Ecto neural progenitor cell (in vitro differentiated cells): ENCODE results near the gene DPEP3.

Experiments
- DNase-seq: peaks from one replicate; pipeline ENCODE4 v3.0.0-alpha.2; 2018; ENCODE audit warnings: low spot score

DPEP3 gene

DNA sequence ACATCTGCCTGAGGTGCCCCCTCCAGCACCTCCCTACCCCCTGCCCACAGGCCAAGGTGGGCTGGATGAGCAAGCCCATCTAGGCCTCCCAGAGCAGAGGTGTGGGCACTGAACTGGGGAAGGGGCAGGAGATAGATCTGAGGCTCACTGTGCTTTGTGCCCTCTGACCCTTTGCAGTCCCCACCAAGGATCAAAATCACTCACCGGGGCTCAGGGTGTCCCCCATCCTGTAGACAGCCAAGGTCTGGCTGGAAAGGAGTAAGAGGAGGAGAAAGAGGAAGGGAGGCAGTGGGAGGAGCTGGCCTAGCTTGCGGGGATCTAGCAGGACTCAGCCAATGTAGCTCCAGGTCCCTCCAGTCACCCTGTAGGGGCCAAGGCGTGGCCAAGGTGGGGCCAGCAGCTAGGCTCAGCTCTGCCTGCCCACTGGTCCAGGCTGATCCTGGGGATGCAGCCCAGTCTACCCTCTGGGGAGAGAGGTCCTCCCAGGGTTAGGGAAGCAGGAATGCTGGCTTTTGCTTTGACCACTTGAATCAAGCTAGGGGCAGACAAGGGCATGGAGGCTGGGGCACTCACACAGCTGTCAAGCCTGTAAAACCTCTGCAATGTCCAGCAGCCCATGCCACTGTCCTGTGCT lies 13.6 kb downstream of the DPEP3 start:
- no peak for DNase-seq

DNA sequence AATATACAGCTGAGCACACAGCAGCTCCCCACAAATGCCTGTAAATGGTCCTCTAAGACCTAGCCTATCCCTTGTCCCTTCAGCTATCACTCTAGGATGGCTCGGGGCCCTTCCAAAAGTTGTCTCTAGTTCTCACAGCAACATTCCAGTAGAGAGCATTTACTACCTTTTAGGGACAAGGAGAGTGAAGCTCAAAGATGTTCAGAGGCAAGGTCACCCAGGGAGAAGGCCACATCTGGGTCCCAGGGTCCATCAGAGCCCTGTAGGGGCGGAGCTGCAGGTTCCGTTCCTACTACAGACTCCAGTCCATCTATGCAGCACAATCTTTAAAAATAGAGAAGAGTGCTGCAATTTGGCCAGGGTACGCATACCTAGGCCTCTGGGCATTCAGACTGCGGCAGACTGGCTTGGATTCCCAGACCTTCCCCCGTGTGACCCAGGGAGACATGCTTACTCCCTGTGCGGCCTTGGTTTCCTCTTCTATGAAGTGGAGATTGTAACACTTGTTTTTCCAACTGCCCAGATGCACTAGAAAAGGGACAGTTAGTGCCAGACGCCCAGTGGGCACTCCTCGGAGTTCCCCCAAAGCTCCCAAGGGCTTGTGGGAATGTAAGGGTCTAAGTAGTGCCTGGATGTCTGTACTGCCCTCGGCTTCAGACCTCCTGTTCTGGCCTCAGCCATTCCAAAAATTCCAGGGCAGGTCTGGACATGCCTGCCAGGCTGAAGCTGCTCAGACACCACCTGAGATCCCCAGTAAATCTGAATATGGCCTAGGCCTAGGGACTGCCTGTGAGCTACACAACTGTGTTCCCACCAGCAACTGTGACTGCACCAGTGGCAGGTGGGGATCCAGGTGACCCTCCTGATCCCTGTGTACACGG lies 14.4 kb downstream of the DPEP3 start:
- no peak for DNase-seq

DNA sequence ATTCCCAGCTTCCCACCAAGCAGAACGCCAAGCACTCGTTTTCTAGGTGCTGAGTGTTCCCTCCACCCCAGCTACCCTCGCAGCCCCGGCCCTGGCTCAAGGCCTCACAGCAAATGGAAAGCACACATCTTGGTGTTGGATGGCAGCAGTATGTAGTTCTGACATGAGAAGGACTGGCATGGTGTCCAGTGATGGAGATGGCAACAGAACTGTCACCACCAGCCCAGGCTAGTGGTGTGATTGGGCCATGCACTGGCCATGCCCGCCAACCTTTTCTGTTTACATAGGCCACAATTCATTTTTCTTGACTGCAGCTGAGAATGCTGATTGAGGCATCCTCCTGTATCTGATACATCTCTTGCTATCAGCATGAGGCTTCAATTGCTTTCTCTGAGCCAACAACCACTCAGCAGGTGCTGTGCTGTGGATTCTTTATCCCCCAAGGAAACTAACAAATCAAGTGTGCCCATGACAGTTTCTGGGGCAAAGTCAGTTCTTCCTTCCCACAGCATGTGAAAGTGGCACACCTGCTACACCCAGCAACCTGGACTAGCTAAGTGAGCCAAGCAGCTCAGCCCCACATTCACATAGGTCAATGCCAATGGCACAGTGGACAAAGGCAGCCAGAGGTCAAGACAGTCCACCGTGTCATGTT lies 15.7 kb downstream of the DPEP3 start:
- no peak for DNase-seq

DNA sequence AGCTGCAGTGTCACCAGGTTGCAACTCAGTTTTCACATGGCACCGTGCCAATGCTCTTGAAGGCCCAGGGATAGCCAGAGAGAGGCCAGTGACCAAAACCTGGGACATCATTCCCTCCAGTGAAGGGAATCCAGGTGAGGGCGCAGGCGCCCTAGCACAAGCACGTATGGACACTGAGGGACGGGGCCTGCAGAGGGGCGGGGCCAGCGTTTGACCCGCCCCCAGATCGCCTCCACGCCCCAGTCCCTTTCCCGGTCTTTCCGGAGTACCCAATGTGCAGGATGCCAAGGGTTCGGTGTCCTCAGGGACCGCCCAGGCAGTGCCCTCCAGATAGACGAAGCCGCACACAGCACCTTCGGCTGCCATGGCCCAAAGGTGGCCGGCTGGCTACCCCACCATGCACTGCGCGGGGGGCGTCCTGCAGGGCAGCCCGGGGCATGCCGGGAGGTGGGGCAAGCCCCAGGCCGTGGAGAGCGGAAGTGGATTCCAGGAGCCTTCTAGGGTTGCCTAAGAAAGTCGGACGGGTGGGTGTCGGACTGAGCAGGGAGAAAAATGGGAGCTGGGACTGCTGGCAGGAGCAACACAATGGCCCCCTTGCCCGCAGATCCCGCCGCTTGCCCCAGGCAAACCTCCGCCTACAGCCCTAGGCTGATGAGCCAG lies 16.5 kb downstream of the DPEP3 start:
- no peak for DNase-seq

DNA sequence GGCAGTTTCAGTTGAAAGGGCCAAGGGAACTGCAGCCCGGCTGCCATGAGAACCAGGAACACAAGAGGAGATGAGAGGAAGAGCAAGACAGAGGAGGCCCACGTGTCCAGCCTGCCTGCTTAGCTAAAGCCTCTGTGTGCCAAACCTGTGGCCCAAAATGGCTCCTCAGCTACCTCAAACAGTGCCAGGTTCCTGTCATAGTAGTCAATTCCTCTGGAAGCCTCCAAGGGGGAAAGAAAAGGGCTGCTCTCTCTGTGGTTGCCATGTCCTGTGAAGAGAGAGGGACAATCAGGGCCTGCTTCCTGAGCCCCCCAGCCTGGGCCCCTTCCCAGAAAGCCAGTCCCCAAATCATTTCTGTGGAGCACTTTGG lies 17.0 kb downstream of the DPEP3 start:
- no peak for DNase-seq

DNA sequence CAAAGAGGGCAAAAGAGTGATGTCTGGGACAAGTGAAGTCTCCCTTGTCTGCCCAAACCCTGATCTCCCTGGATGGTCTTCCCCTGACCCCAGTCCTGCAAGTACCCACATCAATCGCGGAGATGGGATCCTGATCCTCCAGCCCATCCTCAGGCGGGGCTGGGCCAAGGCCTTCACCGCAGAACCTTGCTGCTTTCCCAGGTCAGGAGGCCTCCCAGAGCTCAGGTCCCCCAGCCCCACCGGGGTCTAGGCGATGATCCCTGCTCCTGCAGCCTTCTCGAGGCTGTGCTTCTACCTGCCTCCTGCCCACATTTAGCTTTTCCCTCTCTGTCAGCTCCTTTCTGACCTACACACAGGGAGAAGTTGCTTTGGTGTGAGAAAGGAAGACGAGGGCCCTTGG lies 18.2 kb downstream of the DPEP3 start:
- DNase-seq = no peak

DNA sequence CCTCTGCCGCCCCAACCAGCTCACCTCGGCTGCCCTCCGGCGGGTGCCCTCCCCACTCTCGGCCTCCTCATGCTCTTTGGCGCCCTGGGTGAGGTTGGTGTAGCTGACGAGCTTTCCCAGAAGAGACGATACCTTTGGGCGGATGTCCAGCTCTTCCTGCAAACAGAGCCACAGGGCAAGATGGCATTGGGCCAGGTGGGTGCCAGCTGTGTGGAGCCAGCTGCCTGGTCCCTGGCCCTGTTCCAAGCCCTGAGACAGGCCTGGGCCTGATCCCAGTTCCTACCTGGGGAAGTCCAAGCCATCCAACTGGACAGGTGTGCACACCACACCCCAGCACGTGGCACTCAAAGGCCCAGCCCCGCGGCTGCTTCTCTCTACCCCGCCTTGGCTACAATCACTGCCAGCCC lies 18.7 kb downstream of the DPEP3 start:
- no peak for DNase-seq

DNA sequence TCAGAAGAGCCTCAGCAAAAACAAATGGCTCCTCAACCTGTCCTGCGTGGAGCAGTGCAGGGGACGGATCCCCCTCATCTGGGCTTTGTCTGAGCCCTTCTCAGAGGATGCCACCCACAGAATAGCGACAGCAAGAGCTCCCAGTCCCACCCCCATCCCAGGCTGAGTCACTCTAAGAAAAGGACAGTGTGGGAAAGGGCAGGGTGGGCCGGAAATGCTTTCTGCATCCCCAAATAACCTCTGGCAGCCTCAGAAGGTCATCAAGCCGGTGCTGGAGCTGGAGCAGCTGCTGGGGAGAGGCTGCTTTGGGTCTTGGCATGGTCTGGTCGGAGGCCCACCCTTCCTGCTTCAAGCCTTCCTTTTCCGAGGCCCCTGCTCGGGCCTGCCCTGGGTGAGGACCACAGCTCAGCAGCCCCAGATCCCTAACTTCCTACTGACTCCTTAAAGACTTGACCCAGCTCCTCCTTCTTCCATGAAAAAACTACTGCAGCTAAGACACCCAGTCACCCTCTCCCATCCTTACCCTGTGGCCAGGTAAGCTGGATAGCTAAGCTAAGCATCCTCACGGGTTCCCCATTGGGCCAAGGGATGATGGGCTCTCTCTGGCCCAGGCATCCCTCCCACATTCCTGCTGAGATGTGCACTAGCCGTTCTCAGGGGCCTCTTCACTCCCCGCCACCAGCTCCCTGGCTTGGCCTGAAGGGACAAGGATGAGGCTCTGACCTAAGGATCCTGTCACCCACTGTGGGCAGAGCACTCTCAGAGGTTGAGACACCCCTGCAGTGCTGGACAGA lies 20.6 kb downstream of the DPEP3 start:
- no peak for DNase-seq

DNA sequence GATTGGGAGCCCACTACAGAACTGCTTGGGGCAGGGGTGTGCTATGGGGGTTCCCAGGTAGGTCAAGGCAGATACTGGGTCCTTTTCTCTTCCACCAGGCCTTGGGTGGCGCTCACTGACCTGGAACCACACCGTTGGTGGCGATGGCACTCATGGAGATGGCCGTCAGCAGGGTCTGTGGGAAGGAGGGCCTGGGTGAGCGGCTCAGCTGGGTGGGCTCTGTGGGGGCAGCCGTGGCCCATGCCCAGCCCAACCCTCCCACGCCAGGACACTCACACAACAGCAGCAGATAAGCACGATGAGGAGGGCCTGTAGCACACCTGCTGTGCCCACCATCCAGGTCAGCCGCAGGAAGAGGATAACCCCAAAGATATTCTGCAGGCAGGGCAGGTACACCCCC lies 22.7 kb downstream of the DPEP3 start:
- DNase-seq = no peak

DNA sequence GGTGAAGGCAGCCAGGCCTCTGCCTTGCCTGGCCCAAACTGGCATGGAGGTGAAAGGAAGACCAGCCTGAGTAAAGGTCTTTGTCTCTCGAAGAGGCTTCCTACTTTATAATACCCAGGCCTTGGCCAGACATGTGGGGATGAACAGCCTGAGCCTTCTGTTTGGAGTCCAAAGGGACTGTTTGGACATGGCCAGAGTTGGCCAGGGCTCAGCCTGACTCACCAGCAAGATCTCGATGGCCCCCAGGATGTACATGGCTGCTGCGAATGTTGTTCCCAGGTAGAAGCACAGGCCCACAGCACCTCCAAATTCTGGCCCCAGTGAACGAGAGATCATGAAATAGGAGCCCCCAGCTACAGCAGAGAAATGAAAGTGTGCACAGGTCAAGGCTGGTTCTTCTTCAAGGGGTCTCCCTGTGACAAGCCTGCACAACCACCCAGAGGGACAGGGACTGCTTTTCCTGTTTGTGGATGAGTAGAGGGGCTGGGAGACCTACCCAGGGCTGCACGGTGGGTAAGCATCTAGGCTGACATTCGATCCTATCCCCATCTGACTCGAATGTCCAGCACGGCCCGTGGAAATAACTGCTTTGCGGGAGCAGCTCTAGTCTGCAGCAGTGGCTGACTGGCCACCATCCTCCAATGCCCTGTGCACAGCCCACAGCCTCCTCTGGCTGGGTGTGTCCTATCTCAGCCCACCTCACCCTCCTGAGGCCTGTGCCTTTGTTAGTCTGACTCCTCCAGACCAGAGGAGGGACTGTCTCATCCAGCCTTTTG lies 25.7 kb downstream of the DPEP3 start:
- no peak for DNase-seq

DNA sequence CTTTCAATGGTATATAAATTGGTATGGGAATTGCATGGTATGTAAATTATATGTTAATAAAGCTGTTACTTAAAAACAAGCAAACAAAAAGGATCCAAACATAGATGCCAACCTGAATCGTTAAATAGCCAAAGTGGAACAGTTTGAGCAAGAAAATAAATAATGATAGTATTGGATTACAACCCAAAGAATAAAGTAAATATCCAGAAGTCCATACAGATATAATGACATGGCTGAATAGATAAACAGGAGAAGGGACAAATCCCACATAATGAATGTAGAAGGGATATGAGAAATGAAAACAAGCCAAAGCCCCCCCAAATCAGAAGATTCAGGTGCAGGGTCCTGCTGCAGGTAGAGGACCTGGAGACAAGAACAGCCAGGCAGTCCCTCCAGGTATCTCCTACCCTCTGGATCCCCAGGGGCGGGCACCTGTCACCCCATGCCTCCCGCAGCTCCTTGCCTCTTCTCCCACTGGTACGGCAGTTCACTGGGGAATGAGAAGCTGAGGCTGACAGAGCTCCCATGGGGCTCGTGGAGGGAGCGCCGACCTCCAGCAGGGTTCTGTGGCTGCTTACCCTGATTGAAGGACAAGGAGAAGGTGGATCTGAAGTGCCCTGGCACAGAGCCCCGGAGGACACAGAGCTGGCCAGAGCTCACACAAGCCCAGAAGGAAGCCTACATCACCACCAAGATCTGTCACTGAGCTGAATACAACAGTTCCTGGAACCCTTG lies 26.5 kb downstream of the DPEP3 start:
- no peak for DNase-seq

DNA sequence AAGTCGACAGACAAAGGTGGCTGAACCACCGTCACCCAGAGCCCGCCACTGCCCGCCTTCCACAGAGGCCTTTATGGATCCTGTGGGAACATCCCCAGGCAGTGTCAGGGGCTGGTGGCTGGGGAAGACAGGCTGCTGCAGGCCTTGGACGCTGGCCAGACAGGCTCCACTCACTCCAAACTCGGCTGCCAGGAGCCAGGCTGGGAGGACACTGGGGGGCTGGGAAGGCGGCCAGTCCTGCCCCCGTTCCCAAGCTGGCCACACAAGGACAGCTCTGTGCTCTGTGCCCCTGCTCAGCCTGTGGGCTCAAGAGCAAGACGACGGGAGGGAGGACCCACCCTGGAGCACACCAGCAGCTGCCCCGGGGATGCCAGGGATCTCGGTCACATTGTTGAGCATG lies 28.8 kb downstream of the DPEP3 start:
- no peak for DNase-seq

DNA sequence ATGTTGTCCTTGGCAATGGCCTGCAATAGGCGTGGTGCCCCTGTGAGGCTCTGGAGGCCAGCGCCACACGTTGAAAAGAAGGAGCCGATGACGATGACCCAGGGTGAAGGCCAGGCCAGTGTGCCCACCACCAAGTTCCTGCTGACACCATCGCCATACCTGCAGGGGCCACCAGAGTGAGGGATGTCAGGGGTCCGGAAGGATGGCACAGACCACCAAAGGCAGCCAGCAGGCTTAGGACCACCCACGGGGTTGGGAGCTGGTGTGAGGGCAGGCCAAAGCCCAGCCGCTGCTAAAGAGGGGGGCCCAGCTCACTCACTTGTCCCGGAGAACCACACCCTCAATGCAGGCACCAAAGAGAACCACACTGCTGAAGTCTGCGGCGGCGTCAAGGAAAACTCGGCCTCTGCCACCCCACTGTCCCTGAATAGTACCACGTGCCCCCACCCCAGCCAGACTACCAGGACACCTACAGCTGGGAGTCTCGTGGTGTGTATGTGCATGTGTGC lies 29.9 kb downstream of the DPEP3 start:
- no peak for DNase-seq

DNA sequence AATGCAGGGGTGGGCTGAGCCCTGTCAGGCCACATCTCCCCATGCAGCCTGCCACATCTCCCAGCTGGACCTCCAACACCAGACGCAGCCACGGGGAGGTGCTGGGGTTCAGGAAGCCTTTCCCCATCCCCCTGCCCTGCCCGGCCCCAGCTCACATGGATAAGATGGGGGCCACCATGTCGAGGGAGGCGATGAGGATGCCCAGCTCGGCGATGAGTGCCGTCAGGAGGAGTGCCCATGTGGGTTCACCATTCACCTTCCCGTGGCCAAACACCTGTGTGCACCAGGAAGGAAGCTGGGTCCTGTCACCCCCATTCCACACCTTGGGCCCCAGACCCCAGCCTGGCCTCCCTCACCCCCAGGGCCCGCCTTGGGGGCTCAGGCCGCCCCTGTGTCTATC lies 30.7 kb downstream of the DPEP3 start:
- DNase-seq = no peak

DNA sequence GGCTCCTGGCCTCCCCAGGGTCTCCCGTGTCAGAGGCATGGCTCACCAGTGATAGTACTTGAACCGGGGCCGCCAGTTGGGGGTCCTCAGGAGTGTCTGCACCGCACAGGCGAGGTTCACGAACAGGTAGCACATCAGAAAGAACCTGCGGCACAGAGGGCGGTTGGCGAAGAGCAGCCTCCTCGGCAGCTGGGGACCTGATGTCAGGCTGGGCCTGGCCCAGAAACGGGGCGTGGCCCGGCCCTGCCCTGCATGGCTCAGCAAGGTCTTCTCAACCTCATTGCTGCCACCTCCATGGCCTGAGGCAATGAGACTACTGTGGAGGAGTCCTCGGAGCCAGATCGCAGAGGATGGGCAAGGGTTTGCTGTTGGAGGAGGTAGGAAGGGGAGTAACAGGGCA lies 32.3 kb downstream of the DPEP3 start:
- no peak for DNase-seq

DNA sequence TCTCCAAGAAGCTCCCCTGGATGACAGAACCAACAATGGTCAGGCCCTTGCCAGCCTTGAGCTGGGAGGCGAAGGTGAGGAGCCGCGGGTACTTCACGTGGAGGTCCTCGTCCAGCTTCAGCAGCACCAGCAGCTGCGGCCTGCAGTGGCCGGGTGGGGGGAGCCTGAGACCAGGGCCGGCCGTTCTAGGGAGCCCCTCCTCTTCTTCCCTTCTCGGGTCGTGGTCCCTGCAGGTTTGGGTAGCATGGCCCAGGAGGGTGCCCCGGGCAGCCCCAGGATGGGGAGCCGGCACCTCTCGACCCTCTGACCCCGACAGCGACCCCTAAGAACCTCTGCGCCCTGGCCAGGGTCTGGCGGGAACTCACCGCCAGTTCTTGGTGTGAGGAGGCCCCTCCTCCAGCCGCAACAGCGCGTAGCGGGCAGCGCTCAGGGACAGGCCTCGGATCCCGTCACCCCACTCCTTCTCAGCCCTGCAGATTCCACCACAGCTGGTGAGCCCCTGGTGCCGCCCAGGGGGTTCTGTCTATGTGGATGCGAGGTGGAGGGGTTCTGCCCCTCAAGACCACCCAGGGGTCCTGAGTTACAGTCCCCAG lies 33.2 kb downstream of the DPEP3 start:
- no peak for DNase-seq

DNA sequence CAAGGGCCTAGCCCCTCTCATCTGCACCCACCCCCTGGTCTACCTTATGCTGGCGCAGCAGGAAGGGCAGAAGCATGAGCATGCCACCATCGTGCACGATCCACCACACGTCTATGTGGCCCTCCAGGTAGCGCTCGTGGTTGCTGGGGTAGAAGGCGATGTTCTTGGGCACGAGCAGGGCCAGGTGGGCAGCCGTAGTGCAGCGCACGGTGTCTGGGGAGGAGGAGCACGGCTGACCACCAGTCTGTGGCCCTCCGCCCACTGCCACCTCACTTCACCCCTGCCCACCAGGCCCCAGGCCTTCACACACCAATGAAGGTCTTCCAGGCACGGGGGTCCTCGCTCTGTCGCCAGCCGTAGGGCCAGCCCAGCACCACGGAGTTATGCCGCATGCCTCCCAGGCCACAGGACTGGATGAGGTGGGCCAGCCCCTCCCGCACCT lies 34.1 kb downstream of the DPEP3 start:
- no peak for DNase-seq

DNA sequence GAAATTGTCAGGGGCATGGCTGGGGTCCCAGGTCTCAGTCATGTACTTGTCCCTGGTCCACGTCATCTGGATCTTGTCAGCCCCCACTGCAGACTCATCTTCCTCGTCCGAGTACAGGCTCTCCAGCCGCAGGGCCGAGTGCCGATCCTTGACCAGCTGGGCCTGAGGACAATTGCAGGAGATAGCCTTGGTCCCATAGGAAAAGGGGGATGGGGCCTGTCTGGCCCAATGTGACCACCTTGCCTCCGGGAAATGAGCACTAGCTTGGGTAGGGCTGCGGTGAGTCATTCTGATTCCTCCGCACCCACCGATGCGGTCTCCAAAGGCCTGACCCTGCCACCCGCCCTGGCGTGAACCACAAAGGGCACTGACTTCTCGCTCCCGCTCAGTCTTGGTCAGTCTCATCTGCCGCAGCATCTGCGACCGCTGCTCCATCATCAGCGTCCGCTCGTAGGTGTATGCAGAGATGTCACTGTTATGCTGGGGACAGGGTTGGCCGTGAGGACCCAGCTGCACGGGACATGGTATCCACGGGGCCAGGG lies 34.8 kb downstream of the DPEP3 start:
- DNase-seq = no peak

DNA sequence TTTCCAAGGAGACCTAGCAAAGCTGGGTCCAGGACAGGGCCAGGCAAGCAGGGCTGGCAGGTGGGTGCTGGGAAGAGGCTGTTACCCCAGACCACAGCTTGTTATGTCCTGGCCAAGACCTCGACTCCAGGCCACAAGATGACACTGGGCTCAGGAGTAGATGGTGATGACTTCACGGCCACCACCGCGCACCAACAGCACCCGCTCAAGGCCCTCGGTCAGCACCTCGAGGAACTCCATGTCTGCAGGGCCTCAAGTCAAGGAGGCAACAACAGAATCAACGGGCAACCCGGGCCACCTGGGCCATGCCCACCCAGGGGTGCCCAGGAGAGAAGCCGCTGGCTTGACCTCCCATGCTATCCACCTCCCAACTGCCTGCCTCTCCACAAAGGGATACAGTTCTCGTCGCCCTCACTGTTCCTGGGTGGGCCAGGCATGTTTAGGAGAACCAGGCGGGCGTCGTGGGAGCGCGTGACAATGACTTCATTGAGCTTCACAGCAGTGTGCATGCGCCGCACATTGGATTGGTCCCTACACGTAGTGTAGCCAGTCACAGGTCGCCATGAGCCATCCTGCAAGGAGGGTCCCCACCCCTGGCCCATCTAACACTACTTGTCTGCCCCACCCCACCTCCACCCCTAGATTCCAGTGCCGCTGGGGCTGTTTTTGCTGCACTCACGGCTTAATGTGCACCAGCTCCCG lies 35.5 kb downstream of the DPEP3 start:
- no peak for DNase-seq
